ENCODE results near the gene MYCN.
"Not testable (repeated sequence)": the region's sequence is repeated elsewhere in the genome, so short reads cannot be mapped to it uniquely, and the experiment has no call there.

The MYCN gene

GRCh38 chr2:15911686-15912085 lies 28.7 kb upstream of the MYCN start:
- Histone ChIP-seq H3K4me1 (ENCODE audit: control insufficient read depth, insufficient read depth, low read length) (peaks cover 8% of the 10 kb centered on the region), H3K27ac (ENCODE audit: low read depth, low read length) (no peak overlapping the region), H3K27me3 (ENCODE audit: control insufficient read depth, insufficient read depth, low read length) (no peaks in the 10 kb centered on the region), H3K36me3 (ENCODE audit: control insufficient read depth, insufficient read depth, low read length) (no peaks in the 10 kb centered on the region), H3K4me3 (ENCODE audit: low read length) (no peak overlapping the region), H3K9ac (ENCODE audit: low read length) (no peak overlapping the region)

- Histone ChIP-seq H3K27me3 (ENCODE audit: control insufficient read depth, insufficient read depth, low read length) (no peaks in the 10 kb centered on the region), H3K36me3 (ENCODE audit: control insufficient read depth, insufficient read depth, low read length) (no peaks in the 10 kb centered on the region), H3K9ac (ENCODE audit: low read length) (no peak overlapping the region), H3K27ac (ENCODE audit: low read depth, low read length) (no peak overlapping the region), H3K4me3 (ENCODE audit: low read length) (no peak overlapping the region), H3K4me1 (ENCODE audit: control insufficient read depth, insufficient read depth, low read length) (peaks cover 8% of the 10 kb centered on the region)
Observed at GRCh38 chr2:15912203-15912602, 28.1 kb upstream of the MYCN start.

- H3K36me3 ChIP-seq (ENCODE audit: control insufficient read depth, insufficient read depth, low read length), result no peaks in the 10 kb centered on the region
- peaks cover 8% of the 10 kb centered on the region for H3K4me1 ChIP-seq (ENCODE audit: control insufficient read depth, insufficient read depth, low read length)
- no peaks in the 10 kb centered on the region for H3K27me3 ChIP-seq (ENCODE audit: control insufficient read depth, insufficient read depth, low read length)
- no peak overlapping the region for H3K27ac ChIP-seq (ENCODE audit: low read depth, low read length)
- no peak overlapping the region for H3K4me3 ChIP-seq (ENCODE audit: low read length)
- no peak overlapping the region for H3K9ac ChIP-seq (ENCODE audit: low read length)
Observed at GRCh38 chr2:15913146-15913545, 27.2 kb upstream of the MYCN start.

GRCh38 chr2:15914596-15915385 lies 25.6 kb upstream of the MYCN start:
- Histone ChIP-seq H3K4me3 (ENCODE audit: low read length) (no peak overlapping the region), H3K27me3 (ENCODE audit: control insufficient read depth, insufficient read depth, low read length) (no peaks in the 10 kb centered on the region), H3K9ac (ENCODE audit: low read length) (no peak overlapping the region), H3K4me1 (ENCODE audit: control insufficient read depth, insufficient read depth, low read length) (peaks cover 8% of the 10 kb centered on the region), H3K27ac (ENCODE audit: low read depth, low read length) (no peak overlapping the region), H3K36me3 (ENCODE audit: control insufficient read depth, insufficient read depth, low read length) (no peaks in the 10 kb centered on the region)

- not testable (repeated sequence) for H3K4me3 ChIP-seq (ENCODE audit: low read length); H3K4me1 ChIP-seq (ENCODE audit: control insufficient read depth, insufficient read depth, low read length); H3K27ac ChIP-seq (ENCODE audit: low read depth, low read length); H3K27me3 ChIP-seq (ENCODE audit: control insufficient read depth, insufficient read depth, low read length); H3K9ac ChIP-seq (ENCODE audit: low read length); H3K36me3 ChIP-seq (ENCODE audit: control insufficient read depth, insufficient read depth, low read length)
Observed at GRCh38 chr2:15915546-15915945, 24.8 kb upstream of the MYCN start.

- peaks cover 8% of the 10 kb centered on the region for H3K4me1 ChIP-seq (ENCODE audit: control insufficient read depth, insufficient read depth, low read length)
- H3K27ac ChIP-seq (ENCODE audit: low read depth, low read length), result no peak overlapping the region
- no peaks in the 10 kb centered on the region for H3K36me3 ChIP-seq (ENCODE audit: control insufficient read depth, insufficient read depth, low read length)
- H3K9ac ChIP-seq (ENCODE audit: low read length), result no peak overlapping the region
- no peak overlapping the region for H3K4me3 ChIP-seq (ENCODE audit: low read length)
- H3K27me3 ChIP-seq (ENCODE audit: control insufficient read depth, insufficient read depth, low read length), result no peaks in the 10 kb centered on the region
Observed at GRCh38 chr2:15916336-15916735, 24.0 kb upstream of the MYCN start.

GRCh38 chr2:15918761-15919356 lies 21.5 kb upstream of the MYCN start:
- Histone ChIP-seq H3K27ac (ENCODE audit: low read depth, low read length) (no peak overlapping the region), H3K27me3 (ENCODE audit: control insufficient read depth, insufficient read depth, low read length) (no peaks in the 10 kb centered on the region), H3K4me1 (ENCODE audit: control insufficient read depth, insufficient read depth, low read length) (peaks cover 2% of the 10 kb centered on the region), H3K4me3 (ENCODE audit: low read length) (no peak overlapping the region), H3K9ac (ENCODE audit: low read length) (no peak overlapping the region), H3K36me3 (ENCODE audit: control insufficient read depth, insufficient read depth, low read length) (no peaks in the 10 kb centered on the region)

- no peak overlapping the region for H3K9ac ChIP-seq (ENCODE audit: low read length)
- no peaks in the 10 kb centered on the region for H3K27me3 ChIP-seq (ENCODE audit: control insufficient read depth, insufficient read depth, low read length)
- H3K4me3 ChIP-seq (ENCODE audit: low read length), result no peak overlapping the region
- peaks cover 2% of the 10 kb centered on the region for H3K4me1 ChIP-seq (ENCODE audit: control insufficient read depth, insufficient read depth, low read length)
- H3K36me3 ChIP-seq (ENCODE audit: control insufficient read depth, insufficient read depth, low read length), result no peaks in the 10 kb centered on the region
- no peak overlapping the region for H3K27ac ChIP-seq (ENCODE audit: low read depth, low read length)
Observed at GRCh38 chr2:15919716-15920434, 20.5 kb upstream of the MYCN start.

- H3K27ac ChIP-seq (ENCODE audit: low read depth, low read length), result no peak overlapping the region
- H3K4me1 ChIP-seq (ENCODE audit: control insufficient read depth, insufficient read depth, low read length), result no peaks in the 10 kb centered on the region
- H3K36me3 ChIP-seq (ENCODE audit: control insufficient read depth, insufficient read depth, low read length), result no peaks in the 10 kb centered on the region
- no peaks in the 10 kb centered on the region for H3K27me3 ChIP-seq (ENCODE audit: control insufficient read depth, insufficient read depth, low read length)
- H3K4me3 ChIP-seq (ENCODE audit: low read length), result no peak overlapping the region
- H3K9ac ChIP-seq (ENCODE audit: low read length), result no peak overlapping the region
Observed at GRCh38 chr2:15920696-15921095, 19.7 kb upstream of the MYCN start.

- Histone ChIP-seq H3K36me3 (ENCODE audit: control insufficient read depth, insufficient read depth, low read length) (no peaks in the 10 kb centered on the region), H3K27ac (ENCODE audit: low read depth, low read length) (no peak overlapping the region), H3K4me3 (ENCODE audit: low read length) (no peak overlapping the region), H3K4me1 (ENCODE audit: control insufficient read depth, insufficient read depth, low read length) (no peaks in the 10 kb centered on the region), H3K27me3 (ENCODE audit: control insufficient read depth, insufficient read depth, low read length) (no peaks in the 10 kb centered on the region), H3K9ac (ENCODE audit: low read length) (no peak overlapping the region)
Observed at GRCh38 chr2:15923597-15923996, 16.8 kb upstream of the MYCN start.

GRCh38 chr2:15925819-15926218 lies 14.5 kb upstream of the MYCN start:
- no peaks in the 10 kb centered on the region for H3K4me1 ChIP-seq (ENCODE audit: control insufficient read depth, insufficient read depth, low read length)
- H3K4me3 ChIP-seq (ENCODE audit: low read length), result no peak overlapping the region
- no peak overlapping the region for H3K27ac ChIP-seq (ENCODE audit: low read depth, low read length)
- H3K27me3 ChIP-seq (ENCODE audit: control insufficient read depth, insufficient read depth, low read length), result no peaks in the 10 kb centered on the region
- H3K9ac ChIP-seq (ENCODE audit: low read length), result no peak overlapping the region
- no peaks in the 10 kb centered on the region for H3K36me3 ChIP-seq (ENCODE audit: control insufficient read depth, insufficient read depth, low read length)

GRCh38 chr2:15926252-15926651 lies 14.1 kb upstream of the MYCN start:
- Histone ChIP-seq H3K36me3 (ENCODE audit: control insufficient read depth, insufficient read depth, low read length) (no peaks in the 10 kb centered on the region), H3K27ac (ENCODE audit: low read depth, low read length) (no peak overlapping the region), H3K4me1 (ENCODE audit: control insufficient read depth, insufficient read depth, low read length) (no peaks in the 10 kb centered on the region), H3K4me3 (ENCODE audit: low read length) (no peak overlapping the region), H3K27me3 (ENCODE audit: control insufficient read depth, insufficient read depth, low read length) (no peaks in the 10 kb centered on the region), H3K9ac (ENCODE audit: low read length) (no peak overlapping the region)

All from rectal smooth muscle tissue (tissue), 1 donor.